ENCODE data around the gene DACT2.

Gene DACT2

GRCh38 chr6:168319279-168320111 is at the start of gene DACT2:
Gene DACT2 (minus strand): TSS chr6:168319777. CDS start chr6:168319633, 144 bp downstream.
- Histone ChIP-seq H3K36me3 (ENCODE audit: control insufficient read depth, low read depth, low read length) (no peaks in the 10 kb centered on the region), H3K9me3 (ENCODE audit: control insufficient read depth, low read depth, low read length) (no peaks in the 10 kb centered on the region), H3K4me1 (ENCODE audit: control insufficient read depth, low read depth, low read length) (peaks cover 11% of the 10 kb centered on the region), H3K27me3 (ENCODE audit: control insufficient read depth, insufficient read depth, low read length) (peaks cover 38% of the 10 kb centered on the region), H3K4me3 (ENCODE audit: low read length) (peak within 1 kb of the TSS; percentile 59), H3K27ac (ENCODE audit: low read length) (no peak within 1 kb of the TSS), H3K9ac (ENCODE audit: low read length) (no peak within 1 kb of the TSS)

- Histone ChIP-seq H3K9me3 (ENCODE audit: control insufficient read depth, low read depth, low read length) (no peaks in the 10 kb centered on the region), H3K9ac (ENCODE audit: low read length) (no peak overlapping the region), H3K36me3 (ENCODE audit: control insufficient read depth, low read depth, low read length) (no peaks in the 10 kb centered on the region), H3K4me1 (ENCODE audit: control insufficient read depth, low read depth, low read length) (peaks cover 4% of the 10 kb centered on the region), H3K4me3 (ENCODE audit: low read length) (no peak overlapping the region), H3K27me3 (ENCODE audit: control insufficient read depth, insufficient read depth, low read length) (peaks cover 17% of the 10 kb centered on the region), H3K27ac (ENCODE audit: low read length) (no peak overlapping the region)
Measured at GRCh38 chr6:168368936-168369335, 49.4 kb upstream of the DACT2 start.

- H3K4me3 ChIP-seq (ENCODE audit: low read length), result no peak overlapping the region
- H3K4me1 ChIP-seq (ENCODE audit: control insufficient read depth, low read depth, low read length), result peaks cover 4% of the 10 kb centered on the region
- peaks cover 17% of the 10 kb centered on the region for H3K27me3 ChIP-seq (ENCODE audit: control insufficient read depth, insufficient read depth, low read length)
- no peak overlapping the region for H3K9ac ChIP-seq (ENCODE audit: low read length)
- H3K9me3 ChIP-seq (ENCODE audit: control insufficient read depth, low read depth, low read length), result no peaks in the 10 kb centered on the region
- no peak overlapping the region for H3K27ac ChIP-seq (ENCODE audit: low read length)
- H3K36me3 ChIP-seq (ENCODE audit: control insufficient read depth, low read depth, low read length), result no peaks in the 10 kb centered on the region
Measured at GRCh38 chr6:168368066-168368820, 48.7 kb upstream of the DACT2 start.

GRCh38 chr6:168367285-168367751 is 47.7 kb upstream of the DACT2 start:
- H3K4me1 ChIP-seq (ENCODE audit: control insufficient read depth, low read depth, low read length), result no peaks in the 10 kb centered on the region
- no peaks in the 10 kb centered on the region for H3K9me3 ChIP-seq (ENCODE audit: control insufficient read depth, low read depth, low read length)
- no peak overlapping the region for H3K4me3 ChIP-seq (ENCODE audit: low read length)
- no peak overlapping the region for H3K27ac ChIP-seq (ENCODE audit: low read length)
- no peaks in the 10 kb centered on the region for H3K36me3 ChIP-seq (ENCODE audit: control insufficient read depth, low read depth, low read length)
- H3K27me3 ChIP-seq (ENCODE audit: control insufficient read depth, insufficient read depth, low read length), result peaks cover 17% of the 10 kb centered on the region
- no peak overlapping the region for H3K9ac ChIP-seq (ENCODE audit: low read length)

GRCh38 chr6:168366473-168366872 is 46.9 kb upstream of the DACT2 start:
- no peak overlapping the region for H3K27ac ChIP-seq (ENCODE audit: low read length)
- H3K36me3 ChIP-seq (ENCODE audit: control insufficient read depth, low read depth, low read length), result no peaks in the 10 kb centered on the region
- no peak overlapping the region for H3K9ac ChIP-seq (ENCODE audit: low read length)
- H3K4me3 ChIP-seq (ENCODE audit: low read length), result no peak overlapping the region
- H3K4me1 ChIP-seq (ENCODE audit: control insufficient read depth, low read depth, low read length), result no peaks in the 10 kb centered on the region
- H3K27me3 ChIP-seq (ENCODE audit: control insufficient read depth, insufficient read depth, low read length), result peaks cover 15% of the 10 kb centered on the region
- H3K9me3 ChIP-seq (ENCODE audit: control insufficient read depth, low read depth, low read length), result no peaks in the 10 kb centered on the region

GRCh38 chr6:168365422-168366165 is 46.0 kb upstream of the DACT2 start:
- no peaks in the 10 kb centered on the region for H3K36me3 ChIP-seq (ENCODE audit: control insufficient read depth, low read depth, low read length)
- no peak overlapping the region for H3K4me3 ChIP-seq (ENCODE audit: low read length)
- H3K27me3 ChIP-seq (ENCODE audit: control insufficient read depth, insufficient read depth, low read length), result peaks cover 10% of the 10 kb centered on the region
- H3K27ac ChIP-seq (ENCODE audit: low read length), result no peak overlapping the region
- no peak overlapping the region for H3K9ac ChIP-seq (ENCODE audit: low read length)
- no peaks in the 10 kb centered on the region for H3K9me3 ChIP-seq (ENCODE audit: control insufficient read depth, low read depth, low read length)
- no peaks in the 10 kb centered on the region for H3K4me1 ChIP-seq (ENCODE audit: control insufficient read depth, low read depth, low read length)

GRCh38 chr6:168364793-168365421 is 45.3 kb upstream of the DACT2 start:
- Histone ChIP-seq H3K4me1 (ENCODE audit: control insufficient read depth, low read depth, low read length) (no peaks in the 10 kb centered on the region), H3K36me3 (ENCODE audit: control insufficient read depth, low read depth, low read length) (no peaks in the 10 kb centered on the region), H3K27me3 (ENCODE audit: control insufficient read depth, insufficient read depth, low read length) (peaks cover 9% of the 10 kb centered on the region), H3K9ac (ENCODE audit: low read length) (no peak overlapping the region), H3K27ac (ENCODE audit: low read length) (no peak overlapping the region), H3K4me3 (ENCODE audit: low read length) (no peak overlapping the region), H3K9me3 (ENCODE audit: control insufficient read depth, low read depth, low read length) (no peaks in the 10 kb centered on the region)

- Histone ChIP-seq H3K4me3 (ENCODE audit: low read length) (no peak overlapping the region), H3K27ac (ENCODE audit: low read length) (no peak overlapping the region), H3K9ac (ENCODE audit: low read length) (no peak overlapping the region), H3K27me3 (ENCODE audit: control insufficient read depth, insufficient read depth, low read length) (peaks cover 5% of the 10 kb centered on the region), H3K9me3 (ENCODE audit: control insufficient read depth, low read depth, low read length) (no peaks in the 10 kb centered on the region), H3K4me1 (ENCODE audit: control insufficient read depth, low read depth, low read length) (no peaks in the 10 kb centered on the region), H3K36me3 (ENCODE audit: control insufficient read depth, low read depth, low read length) (no peaks in the 10 kb centered on the region)
Measured at GRCh38 chr6:168363811-168364792, 44.5 kb upstream of the DACT2 start.

GRCh38 chr6:168363302-168363701 is 43.7 kb upstream of the DACT2 start:
- no peak overlapping the region for H3K4me3 ChIP-seq (ENCODE audit: low read length)
- peaks cover 4% of the 10 kb centered on the region for H3K27me3 ChIP-seq (ENCODE audit: control insufficient read depth, insufficient read depth, low read length)
- no peak overlapping the region for H3K27ac ChIP-seq (ENCODE audit: low read length)
- H3K9me3 ChIP-seq (ENCODE audit: control insufficient read depth, low read depth, low read length), result no peaks in the 10 kb centered on the region
- no peak overlapping the region for H3K9ac ChIP-seq (ENCODE audit: low read length)
- H3K36me3 ChIP-seq (ENCODE audit: control insufficient read depth, low read depth, low read length), result no peaks in the 10 kb centered on the region
- no peaks in the 10 kb centered on the region for H3K4me1 ChIP-seq (ENCODE audit: control insufficient read depth, low read depth, low read length)

- Histone ChIP-seq H3K27me3 (ENCODE audit: control insufficient read depth, insufficient read depth, low read length) (no peaks in the 10 kb centered on the region), H3K36me3 (ENCODE audit: control insufficient read depth, low read depth, low read length) (no peaks in the 10 kb centered on the region), H3K27ac (ENCODE audit: low read length) (no peak overlapping the region), H3K4me3 (ENCODE audit: low read length) (no peak overlapping the region), H3K4me1 (ENCODE audit: control insufficient read depth, low read depth, low read length) (no peaks in the 10 kb centered on the region), H3K9me3 (ENCODE audit: control insufficient read depth, low read depth, low read length) (no peaks in the 10 kb centered on the region), H3K9ac (ENCODE audit: low read length) (no peak overlapping the region)
Measured at GRCh38 chr6:168362276-168362990, 42.9 kb upstream of the DACT2 start.

All from iPS-18a (cell line).